ENCODE results near the gene TGFBR1.
A peak's percentile ranks its signal among the peaks of the same experiment; 100 is the strongest.

The TGFBR1 gene

DNA sequence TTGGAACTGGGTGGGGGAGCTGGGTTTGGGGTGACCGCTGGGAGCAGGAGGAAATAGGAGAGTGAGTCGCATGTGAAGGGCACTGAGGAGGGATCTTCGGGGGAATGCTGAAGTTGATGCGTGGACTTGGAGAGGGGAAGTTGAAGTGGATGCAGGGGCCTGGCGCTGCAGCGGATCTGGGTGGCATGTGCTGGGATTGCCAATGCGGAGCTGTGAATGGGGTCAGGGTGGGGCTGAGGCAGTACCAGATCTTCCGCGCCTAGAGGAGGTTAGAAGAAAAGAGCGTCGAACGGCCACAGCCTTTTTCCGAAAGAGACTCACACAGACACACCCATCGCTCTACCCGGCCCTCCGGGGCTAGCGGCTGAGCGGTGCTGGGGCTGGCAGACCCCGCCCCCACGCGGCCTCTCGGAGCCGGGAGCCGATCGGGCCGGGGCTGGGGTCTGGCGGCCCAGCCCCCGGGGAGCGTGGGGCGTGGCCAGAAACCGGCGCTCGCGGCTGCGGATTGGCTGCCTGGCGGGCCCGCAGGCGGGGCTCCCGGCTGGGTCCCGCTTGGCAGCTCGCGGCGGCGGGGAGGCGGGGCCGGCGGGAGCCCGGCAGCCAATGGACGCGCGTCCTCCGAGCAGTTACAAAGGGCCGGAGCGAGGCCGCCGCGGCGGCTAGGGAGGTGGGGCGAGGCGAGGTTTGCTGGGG, at the start of gene TGFBR1:
TGFBR1 (plus strand) TSS at position 655 of the 693 bp plus-strand sequence. CDS start 93 bp downstream, outside the sequence.
- peak; percentile 86 for DNase-seq

DNA sequence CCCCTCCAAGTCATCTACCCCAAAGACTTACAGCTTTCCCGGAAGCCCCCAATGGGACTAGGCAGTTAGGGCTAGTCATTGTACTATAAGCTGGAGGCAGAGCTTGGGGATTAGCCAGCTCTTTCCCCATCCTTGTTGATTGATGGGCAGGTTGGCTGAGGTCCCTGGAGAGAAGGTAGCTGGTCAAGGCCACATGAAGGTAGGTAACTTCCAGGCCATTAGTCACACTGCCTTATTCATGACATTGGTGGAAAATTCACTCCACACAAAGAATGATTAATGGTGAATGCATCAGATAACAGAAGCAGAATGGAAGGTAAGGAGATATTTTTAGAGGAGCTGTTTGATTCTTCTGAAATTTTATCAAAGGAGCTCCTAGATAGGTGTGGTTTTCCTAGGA, 49.5 kb upstream of the TGFBR1 start:
- DNase-seq = no peak

DNA sequence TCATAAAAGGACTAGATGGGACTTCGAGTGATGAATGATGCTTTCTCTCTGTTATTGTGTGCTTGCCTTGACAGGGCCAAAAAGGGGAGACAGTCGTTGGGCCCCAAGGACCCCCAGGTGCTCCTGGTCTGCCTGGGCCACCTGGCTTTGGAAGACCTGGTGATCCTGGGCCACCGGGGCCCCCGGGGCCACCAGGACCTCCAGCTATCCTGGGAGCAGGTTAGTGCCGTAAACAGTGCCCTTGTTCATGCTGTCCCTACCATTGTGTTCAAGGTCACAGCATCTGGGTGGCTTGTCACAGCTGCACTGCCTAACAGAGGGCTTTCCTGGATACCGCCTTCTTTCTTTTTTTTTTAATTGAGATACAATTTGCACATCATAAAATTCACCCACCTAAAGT, 48.7 kb upstream of the TGFBR1 start:
- DNase-seq = no peak

DNA sequence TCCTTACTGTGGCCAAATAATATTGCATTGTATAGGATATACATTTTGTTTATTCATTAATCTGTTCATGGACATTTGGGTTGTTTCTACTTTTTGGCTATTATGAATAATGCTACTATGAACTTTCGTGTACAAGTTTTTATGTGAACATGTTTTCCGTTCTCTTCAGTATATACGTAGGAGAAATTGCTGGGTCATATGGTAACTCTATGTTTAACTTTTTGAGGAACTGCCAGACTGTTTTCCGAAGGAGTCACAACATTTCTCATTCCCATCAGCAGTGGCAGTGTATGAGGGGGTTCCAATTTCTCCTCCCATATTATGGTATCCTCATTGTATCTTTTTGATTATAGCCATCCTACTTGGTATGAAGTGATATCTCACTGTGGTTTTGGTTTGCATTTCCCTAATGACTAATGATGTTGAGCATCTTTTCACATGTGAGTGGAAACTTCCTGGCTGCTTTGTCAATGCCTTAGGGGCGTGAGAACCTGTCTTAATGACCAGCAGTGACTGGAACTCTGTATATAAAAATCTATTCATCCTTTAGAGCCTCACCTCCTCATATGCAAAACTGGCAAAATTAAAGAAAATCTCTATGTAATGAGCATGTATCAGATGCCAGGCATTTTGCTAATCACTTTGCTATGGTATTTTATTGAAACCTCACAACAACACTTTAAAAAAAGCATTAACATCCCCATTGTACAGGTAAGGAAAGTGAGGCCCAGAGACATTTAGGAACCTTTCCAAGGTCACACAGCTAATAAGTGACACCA, 47.8 kb upstream of the TGFBR1 start:
- DNase-seq = peak; percentile 13

DNA sequence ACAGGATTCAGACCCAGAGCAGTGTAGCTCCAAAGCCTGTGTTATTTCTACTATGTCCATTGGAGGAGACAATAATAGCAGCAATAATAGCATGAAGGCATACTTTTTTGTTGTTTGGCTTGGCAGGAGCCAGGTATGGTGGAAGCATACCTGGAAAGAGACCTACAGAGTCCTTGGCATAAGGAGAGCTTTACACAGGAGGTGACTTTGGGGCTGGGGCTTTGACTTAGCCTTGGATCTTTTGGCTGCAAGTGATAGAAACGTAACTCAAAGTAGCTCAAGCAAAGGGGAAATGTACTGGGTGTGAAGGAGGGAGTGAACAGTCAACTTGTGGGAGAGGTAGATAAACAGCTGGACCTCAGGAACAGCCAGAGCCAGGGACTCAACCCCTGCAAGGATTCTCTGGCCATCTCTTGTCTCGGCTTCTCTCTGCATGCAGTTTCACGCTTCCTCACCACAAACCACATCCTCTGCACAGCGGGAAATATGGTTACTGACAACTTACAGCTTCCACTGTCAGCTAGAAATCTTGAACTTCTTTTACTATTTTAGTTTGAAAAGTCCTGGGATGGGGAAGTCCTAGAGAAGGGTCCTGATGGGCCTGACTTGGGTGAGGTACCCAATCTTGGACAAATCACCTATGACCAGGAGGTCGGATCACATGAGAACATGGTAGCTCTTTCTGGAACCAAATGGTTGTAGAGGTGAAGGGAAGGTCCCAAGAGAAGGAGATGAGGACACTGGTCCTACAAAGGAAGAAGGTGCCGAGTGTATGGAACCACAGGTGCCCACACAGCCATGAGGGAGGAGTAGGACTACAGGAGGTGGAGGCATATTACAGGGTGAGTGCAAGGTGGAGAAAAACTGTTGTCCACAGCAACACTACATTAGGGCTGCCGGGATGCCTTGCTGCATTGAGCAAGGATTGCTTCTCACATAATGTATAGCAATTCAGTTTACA, 47.0 kb upstream of the TGFBR1 start:
- peak; percentile 66 for DNase-seq

DNA sequence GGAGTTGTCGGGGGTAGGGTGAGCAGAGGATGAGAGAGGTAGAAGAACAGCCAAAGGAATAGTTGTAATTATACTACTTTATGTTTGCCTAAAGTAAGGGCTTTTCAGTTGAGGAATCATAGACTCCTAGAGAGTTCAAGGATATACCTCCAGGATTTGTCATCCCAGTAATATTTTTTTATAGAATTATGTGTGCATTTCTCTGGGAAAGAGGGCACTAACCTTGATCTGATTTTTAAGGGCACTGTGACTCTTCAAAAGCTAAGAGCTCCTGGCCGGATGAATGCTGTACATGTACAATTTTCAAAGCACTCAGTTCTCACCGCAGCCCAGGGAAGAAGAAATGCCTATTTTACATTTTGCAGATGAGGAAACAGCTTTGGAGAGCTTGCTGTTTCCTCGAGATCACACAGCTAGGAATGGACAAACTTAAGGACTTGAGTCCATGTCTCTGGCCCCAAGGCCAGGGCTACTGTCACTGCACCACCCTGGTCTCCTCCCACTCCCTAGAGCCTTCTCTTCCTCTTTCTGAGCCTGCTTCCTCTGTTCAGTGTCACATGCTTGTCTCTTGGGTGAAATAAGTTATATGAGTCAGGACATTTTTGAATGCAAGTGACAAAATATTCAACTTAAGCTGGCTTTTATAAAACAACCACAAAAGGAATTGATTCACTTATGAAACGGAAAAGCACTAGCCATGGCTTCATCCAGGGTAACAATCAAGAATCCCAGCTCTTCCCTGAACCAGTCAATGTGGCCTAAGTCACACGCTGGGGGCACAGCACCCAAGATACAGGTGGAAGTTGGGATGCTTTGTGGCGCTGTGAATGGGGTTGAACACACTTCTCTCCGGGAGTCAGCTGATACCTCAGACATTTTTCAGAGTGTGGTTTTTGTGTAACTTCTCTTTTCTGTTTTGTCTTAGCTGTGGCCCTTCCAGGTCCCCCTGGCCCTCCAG, 45.7 kb upstream of the TGFBR1 start:
- DNase-seq = no peak

DNA sequence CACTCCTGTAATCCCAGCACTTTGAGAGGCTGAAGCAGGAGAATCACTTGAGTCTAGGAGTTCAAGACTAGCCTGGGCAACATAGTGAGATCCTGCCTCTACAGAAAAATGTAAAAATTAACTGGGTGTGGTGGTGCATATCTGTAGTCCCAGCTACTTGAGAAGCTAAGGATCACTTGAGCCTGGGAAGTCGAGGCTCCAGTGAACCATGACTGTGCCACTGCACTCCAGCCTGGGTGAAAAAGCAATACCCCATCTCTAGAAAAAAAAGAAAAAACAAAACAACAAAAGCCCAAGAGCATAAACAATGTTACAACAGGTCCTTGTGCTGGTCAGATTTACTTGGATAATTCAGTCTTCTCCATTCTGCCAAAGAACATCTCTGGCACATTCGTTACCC, 44.3 kb upstream of the TGFBR1 start:
- DNase-seq = no peak

DNA sequence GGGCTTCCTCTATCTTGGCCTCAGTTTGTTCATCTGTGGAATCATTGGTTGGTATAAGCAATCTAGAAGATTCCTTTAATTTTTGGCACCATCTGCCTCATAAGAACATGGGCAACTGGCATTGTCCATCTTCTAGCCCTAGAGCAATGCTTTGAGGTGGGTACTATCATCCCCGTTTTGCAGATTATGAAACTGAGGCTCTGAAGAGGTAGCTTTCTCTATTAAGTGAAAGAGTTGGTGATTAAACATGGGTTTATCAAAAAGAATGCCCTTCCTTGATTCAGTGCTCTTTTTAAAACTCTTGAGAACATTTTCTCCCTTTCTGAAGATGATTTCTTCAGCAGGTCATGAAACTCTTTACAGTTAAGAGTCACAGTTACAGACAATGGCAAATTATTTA, 42.4 kb upstream of the TGFBR1 start:
- DNase-seq = no peak

DNA sequence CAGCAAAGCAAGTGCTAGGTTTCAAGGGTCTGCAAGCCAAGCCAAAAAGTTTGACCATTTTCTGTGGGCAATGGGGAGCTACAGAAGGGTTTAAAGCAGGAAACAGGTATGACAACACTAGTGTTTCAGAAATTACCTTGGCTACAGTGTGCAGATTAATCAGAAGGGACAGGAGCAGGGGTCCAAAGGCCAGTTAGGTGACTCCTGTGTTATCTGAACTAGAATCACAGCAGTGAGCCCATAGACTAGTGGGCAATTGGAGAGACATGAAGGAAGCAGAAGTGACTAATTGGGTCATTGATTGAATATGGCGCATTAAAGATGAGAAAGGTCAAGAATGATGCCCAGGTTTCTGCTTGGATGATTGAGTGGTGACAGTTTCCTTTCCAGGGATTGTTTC, 41.4 kb upstream of the TGFBR1 start:
- no peak for DNase-seq

DNA sequence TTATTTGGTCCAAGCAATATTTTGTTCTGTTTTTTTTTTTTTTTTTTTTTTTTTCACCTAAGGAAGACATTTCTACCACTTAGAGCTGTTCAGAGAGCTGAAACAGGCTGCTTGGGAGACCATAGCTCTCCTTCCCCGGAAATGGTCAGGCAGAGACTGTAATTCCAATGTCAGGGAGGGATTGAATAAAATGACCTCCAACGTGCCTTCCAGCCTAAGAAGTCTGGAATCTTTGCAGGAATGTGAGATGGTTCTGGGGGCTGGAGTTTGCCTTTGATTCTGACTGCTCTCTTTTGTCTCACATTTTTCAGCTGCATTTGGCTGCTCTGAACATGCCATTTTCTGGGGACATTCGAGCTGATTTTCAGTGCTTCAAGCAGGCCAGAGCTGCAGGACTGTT, 38.3 kb upstream of the TGFBR1 start:
- no peak for DNase-seq

DNA sequence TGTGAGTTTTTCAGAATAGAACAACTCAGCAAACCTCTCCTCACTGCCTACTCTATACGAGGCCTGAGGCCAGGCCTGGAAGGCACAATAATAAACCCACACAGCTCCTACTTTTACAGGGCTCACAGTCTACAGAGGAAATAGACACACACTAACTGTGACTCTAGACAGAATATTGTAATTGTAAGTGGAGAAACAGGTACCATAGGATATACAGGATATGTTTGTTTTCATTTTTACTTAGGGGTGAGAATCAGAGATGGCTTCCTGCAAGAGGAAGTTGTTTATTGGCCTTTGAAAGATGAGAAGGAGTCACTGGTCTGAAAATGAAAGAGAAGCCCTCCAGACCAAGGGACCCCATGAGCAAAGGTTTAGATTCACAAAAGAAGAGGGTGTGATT, 35.8 kb upstream of the TGFBR1 start:
- DNase-seq = no peak

DNA sequence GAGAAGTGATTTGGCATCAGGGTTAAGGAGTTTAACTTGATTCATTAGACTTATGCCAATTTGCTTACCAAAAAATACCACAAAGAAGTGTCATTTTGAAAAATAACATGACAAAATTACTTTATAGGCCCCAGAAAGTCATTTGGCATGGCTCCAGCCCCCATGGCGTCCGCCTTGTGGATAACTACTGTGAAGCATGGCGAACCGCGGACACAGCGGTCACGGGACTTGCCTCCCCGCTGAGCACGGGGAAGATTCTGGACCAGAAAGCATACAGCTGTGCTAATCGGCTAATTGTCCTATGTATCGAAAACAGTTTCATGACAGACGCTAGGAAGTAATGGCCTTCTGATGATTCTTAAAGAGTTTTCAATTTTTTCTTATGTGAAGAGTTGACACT, 35.4 kb upstream of the TGFBR1 start:
- DNase-seq = no peak

DNA sequence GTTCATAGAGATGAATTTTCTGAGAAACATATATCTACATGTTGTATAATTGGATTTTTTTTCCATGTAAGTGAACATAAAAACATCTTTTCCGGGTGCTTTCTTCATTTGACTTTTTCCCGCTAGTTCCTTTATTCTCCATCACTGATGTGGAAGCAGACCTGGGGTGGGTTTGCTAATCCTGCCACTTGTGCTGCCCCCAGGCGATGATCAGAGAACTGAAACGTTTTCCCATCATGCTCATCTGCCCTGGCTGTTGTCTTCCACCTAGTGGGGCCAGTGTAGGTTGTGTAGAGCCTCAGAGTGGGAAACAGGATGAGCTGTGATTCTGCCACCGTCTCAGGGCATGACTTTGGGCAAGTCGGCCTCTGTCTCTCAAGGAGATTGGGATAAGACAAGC, 34.2 kb upstream of the TGFBR1 start:
- no peak for DNase-seq

DNA sequence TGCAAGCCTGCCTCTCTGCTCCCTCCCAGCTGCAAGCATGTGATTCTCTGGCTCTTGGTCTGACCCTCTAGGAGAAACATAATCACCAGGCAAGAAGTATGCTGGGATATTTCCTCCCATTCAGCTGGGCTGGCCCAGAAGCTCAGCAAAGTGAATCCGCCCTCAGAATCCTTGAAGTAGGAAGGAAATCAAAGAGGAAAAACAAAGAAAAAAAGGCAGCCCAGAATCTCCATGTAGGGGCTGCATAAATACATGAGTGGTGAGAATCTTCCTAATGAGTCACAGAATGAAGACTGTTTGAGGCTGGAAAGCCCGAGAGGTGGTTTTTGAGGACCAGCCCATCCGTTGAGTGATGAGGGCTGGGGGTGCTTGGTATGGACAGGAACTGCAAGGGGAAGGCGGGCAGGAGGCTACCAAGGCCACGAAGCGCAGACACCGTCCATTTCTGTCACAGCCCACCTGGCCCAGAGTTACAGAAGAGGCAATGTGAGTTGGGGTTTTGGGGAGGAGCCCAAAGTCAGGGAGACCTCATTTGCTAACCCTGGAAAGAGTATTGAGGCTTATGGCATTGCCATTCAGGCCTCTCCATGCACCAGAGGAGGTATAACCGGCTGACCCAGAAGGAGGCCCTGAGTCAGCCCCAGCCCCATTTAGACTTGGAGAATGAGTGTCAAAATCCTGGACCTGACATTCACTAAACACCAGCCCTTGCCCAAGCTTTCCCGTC, 33.4 kb upstream of the TGFBR1 start:
- no peak for DNase-seq

DNA sequence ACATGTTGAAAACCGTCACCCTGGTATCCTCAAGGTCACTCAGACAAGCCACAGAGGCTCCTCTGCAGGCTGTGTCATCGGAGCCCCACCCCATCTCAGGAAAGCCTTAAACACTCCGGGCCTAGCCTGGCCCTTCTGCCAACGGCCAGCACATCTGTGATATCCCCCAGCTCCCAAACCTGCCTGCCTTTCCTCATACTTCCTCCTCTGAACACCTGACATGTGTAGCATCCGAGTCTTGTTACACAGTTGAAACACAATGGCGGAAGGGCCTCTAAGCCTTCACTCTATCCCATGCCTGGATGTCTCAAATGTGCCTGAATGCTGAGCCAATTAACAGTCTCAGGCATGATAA, 32.9 kb upstream of the TGFBR1 start:
- no peak for DNase-seq

DNA sequence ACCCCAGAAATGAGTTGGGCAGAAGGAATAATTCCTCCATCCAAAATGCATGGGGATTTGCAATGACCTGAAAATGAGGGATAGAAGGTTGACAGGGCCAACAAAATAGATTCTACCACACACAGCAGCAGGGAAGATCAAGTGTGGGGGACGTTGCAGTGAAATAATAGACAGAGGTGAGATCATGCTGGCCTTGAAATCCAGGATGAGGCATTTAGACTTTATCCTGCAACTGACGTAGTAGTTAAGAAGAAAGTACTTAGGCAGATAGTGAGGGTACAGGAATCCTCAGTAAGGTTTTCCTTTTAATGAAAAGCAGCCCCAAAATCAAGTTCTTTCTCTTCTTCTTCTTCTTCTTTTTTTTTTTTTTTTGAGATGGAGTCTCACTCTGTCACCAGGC, 31.6 kb upstream of the TGFBR1 start:
- DNase-seq = no peak

DNA sequence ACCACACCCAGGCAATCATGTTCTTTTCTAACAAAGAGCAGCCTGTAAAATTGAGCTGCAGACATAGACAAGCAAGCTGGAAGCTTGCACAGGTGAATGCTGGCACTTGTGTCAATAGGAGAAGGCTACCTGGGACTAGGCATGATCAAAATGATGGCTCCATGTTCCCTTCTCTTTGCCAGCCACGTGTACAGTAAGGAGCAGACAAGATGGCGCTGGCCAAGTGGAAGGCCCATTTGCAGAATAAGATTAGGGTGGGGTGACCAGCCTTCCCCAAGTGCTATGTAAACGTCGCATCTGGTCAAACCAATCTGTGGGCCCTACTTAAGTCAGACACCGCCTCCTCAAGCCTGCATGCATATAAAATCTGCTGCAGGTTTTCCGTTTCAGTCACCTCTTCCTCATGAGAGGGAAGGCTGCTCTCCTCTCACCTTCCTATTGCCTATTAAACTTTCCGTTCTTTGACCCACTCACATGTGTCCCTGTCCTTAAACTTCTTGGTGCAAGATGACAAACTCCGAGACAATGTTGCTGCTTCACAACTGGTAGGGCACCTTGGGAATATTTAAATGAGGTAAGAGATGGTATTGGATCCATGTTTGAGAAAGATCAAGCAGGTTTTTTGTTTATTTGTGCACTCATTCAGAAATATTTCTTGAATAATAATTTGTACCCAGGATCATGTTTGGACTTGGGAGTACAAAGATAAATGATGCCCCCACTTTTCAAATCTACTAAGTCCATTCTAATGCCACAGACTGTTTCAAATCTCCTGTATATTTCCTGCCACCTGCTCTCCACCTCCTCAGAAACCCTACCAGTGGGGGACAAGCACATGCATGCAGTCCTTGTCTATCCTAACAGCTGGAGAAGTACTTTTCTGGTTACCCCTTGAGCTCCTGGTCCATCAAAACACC, 30.7 kb upstream of the TGFBR1 start:
- DNase-seq = no peak

DNA sequence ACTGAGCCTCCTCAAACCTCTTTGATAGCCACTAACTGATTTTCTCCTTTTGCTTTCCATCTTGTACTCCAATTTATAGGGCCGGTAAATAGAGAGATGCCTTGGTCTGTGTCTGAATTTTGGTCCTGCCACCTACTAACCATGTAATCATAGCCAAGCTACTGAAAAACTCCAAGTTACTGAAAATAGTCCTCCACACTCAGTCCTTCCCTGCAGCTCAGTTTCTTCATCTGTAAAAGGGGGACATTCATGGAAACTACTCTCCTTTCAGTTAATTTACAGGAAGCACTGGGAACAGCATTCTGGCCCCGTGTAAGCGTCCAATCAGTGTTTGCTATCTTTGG, 30.0 kb upstream of the TGFBR1 start:
- no peak for DNase-seq

DNA sequence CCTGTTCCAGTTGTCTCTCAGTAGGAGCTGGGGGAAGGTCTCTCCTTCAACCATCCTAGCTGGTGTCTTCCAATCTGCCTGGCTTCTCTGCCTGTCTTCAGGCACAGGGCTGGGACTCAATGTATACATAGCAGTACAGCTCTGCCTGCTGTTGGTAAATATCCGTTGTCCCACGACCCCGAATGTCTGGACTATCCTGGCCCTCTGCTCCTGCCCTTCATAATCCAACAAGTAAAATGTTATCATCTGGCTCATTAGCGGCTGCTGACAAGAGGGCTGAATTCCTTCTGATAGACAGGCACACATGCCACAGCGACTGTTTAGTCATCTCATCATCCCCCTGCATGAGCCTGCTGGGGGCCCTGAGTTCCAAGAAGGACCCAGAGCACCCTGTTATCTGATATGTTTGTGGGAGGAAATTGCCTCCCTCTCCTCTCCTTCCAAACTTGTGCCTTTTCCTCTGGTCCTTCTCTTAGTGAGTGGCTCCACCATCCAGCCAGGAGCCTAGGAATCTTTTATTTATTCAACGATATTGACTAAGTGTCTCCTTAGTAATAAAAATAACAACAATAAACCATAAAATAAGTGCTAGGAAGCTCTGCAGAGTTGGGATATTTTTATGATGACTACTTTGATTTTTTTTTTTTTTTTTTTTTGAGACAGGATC, 29.5 kb upstream of the TGFBR1 start:
- DNase-seq = no peak

DNA sequence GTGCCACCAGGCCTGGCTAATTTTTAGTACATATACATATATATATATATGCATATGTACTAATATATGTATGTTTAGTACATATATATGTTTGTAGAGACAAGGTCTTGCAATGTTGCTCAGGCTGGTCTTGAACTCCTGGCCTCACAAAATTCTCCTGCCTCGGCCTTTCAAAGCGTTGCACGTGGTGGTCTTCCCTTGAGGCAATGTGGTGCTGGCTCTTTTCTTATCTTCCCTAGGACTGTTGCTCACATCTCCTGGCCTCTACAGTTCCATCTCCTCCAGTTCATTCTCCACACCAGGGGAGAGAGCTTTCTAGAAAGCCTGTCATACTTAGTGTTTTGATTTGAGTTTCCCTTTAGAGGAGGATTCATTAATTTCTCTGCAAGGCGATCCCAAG, 28.9 kb upstream of the TGFBR1 start:
- DNase-seq = no peak
